Naive thymus-derived CD4-positive, alpha-beta T cell (primary cell): ENCODE results near the gene PID1. TPM values are rescaled to one million over a fixed set of nuclear protein-coding genes. Genes with fewer than 3 reads are reported as not detected.

Experiments
- ATAC-seq: fragments of 150-1000 bp; cut with Tn5 transposase; 2 replicates; pipeline ENCODE4 v1.10.0; 2021; ENCODE audit warnings: mild to moderate bottlenecking, moderate library complexity
- CTCF ChIA-PET: fragments of 350-600 bp; sonication (Branson Sonifier 250); formaldehyde crosslinking; loops from one replicate; lab custom pipeline; 2021; ENCODE audit warnings: antibody characterized with exemption; lab: Charles Lee
- POLR2A ChIA-PET: fragments of 350-600 bp; sonication (Branson Sonifier 250); formaldehyde crosslinking; loops from one replicate; lab custom pipeline; 2021; ENCODE audit warnings: antibody characterized with exemption, inconsistent platforms; lab: Charles Lee
- DNase-seq, 9 donors: peaks; one replicate each; pipeline versions ENCODE4 v3.0.0 to v3.0.0-alpha.2; 2020 to 2022; ENCODE audit warnings: mixed read lengths in 1 of 9
- H3K27ac ChIP-seq: one replicate; pipeline ENCODE4 v1.7.0; 2013; ENCODE audit warnings: mild to moderate bottlenecking, low read depth, low read length, moderate library complexity
- H3K27me3 ChIP-seq, 2 donors: one replicate each; pipeline ENCODE4 v1.7.0; 2013; ENCODE audit warnings: low read length in 2 of 2, mild to moderate bottlenecking in 2 of 2, moderate library complexity in 2 of 2; ENCODE audit not compliant: control insufficient read depth in 2 of 2, insufficient read depth in 2 of 2
- H3K36me3 ChIP-seq, 3 experiments: 1 replicate in 2 of 3; 2 replicates in 1 of 3; pipeline ENCODE4 v1.7.0; 2013; ENCODE audit warnings: low read length in 3 of 3, mild to moderate bottlenecking in 3 of 3, moderate library complexity in 1 of 3; ENCODE audit not compliant: insufficient read depth in 3 of 3, control insufficient read depth in 2 of 3
- H3K4me1 ChIP-seq, 2 donors: one replicate each; pipeline ENCODE4 v1.7.0; 2013; ENCODE audit warnings: low read length in 2 of 2, mild to moderate bottlenecking in 2 of 2, moderate library complexity in 1 of 2; ENCODE audit not compliant: control insufficient read depth in 2 of 2, insufficient read depth in 2 of 2
- H3K4me3 ChIP-seq: 2 replicates; pipeline ENCODE4 v1.7.0; 2013; ENCODE audit warnings: mild to moderate bottlenecking, low read length
- H3K9me3 ChIP-seq, 3 experiments: 1 replicate in 2 of 3; 2 replicates in 1 of 3; pipeline ENCODE4 v1.7.0; 2013; ENCODE audit warnings: low read length in 3 of 3; ENCODE audit not compliant: control insufficient read depth in 2 of 3
- H3K27ac Mint-ChIP-seq, 9 donors: one replicate each; pipeline ENCODE4 v1.8.0; 2020 to 2022; ENCODE audit warnings: mixed read lengths in 9 of 9, mild to moderate bottlenecking in 8 of 9, moderate library complexity in 5 of 9, inconsistent platforms in 2 of 9
- H3K27me3 Mint-ChIP-seq, 5 donors: one replicate each; pipeline ENCODE4 v1.8.0; 2021 to 2022; ENCODE audit warnings: mixed read lengths in 5 of 5, mild to moderate bottlenecking in 1 of 5
- H3K36me3 Mint-ChIP-seq, 5 donors: one replicate each; pipeline ENCODE4 v1.8.0; 2020 to 2022; ENCODE audit warnings: mixed read lengths in 5 of 5, mild to moderate bottlenecking in 3 of 5, inconsistent platforms in 1 of 5
- H3K4me1 Mint-ChIP-seq, 7 donors: one replicate each; pipeline ENCODE4 v1.8.0; 2020 to 2022; ENCODE audit warnings: mixed read lengths in 7 of 7, mild to moderate bottlenecking in 3 of 7, inconsistent platforms in 1 of 7
- H3K4me3 Mint-ChIP-seq, 10 donors: one replicate each; pipeline ENCODE4 v1.8.0; 2020 to 2022; ENCODE audit warnings: mild to moderate bottlenecking in 10 of 10, mixed read lengths in 10 of 10, moderate library complexity in 6 of 10, inconsistent platforms in 2 of 10
- H3K9me3 Mint-ChIP-seq, 11 donors: one replicate each; pipeline ENCODE4 v1.8.0; 2020 to 2022; ENCODE audit warnings: mixed read lengths in 11 of 11, mild to moderate bottlenecking in 4 of 11, inconsistent platforms in 1 of 11, moderate library complexity in 1 of 11
- intact Hi-C, 2 donors: fragments of 100-400 bp; cut with micrococcal nuclease; formaldehyde crosslinking; loops; one replicate each; pipeline ENCODE4 v1.15.1; 2023
- polyA plus RNA-seq, 2 donors: library from polyadenylated mRNA; unstranded; fragments of 300-500 nt; fragmentation: Illumina TruSeq; gene quantifications; one replicate each; pipeline ENCODE4 v1.2.3, GENCODE V29; 2021
- total RNA-seq, 6 experiments: library from RNA in 5 of 6; stranded (reverse) in 5 of 6; gene quantifications; 1 replicate in 5 of 6; 2 replicates in 1 of 6; pipeline ENCODE4 v1.2.3 and lab custom pipeline; 2021 to 2026

Gene PID1
- total and polyA plus RNA-seq, 7 experiments from 2014 or later: 0.07 to 5.3 (median 1.1) TPM; not detected in 2

DNA sequence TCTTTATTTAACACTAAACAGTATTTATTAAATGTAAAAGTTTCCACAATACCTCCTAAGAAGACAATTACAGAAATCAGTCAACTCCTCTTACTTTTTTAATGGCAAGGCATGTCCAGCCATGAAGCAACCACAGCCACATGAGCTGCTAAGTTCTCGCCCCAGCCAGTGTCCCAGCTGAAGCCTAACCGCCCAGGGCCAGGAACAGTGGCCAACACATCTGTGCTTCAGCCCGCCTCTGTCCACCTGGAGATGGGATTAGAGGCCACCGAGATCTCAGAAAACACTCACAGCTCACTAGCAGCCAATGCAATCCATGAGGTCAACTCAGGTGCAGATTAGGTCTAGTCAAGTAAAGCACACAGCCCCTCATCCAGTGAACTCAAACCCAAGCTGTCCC, 40.2 kb downstream of the PID1 start:
- no peaks in the 10 kb centered on the region for H3K4me1 Mint-ChIP-seq
- no peaks in the 10 kb centered on the region for H3K27me3 Mint-ChIP-seq
- H3K4me3 Mint-ChIP-seq: no peak overlapping the region
- CTCF ChIA-PET: no interaction called here
- no peak for ATAC-seq
- H3K27ac ChIP-seq: no peak overlapping the region
- intact Hi-C loops: no loop called here
- no peak overlapping the region for H3K4me3 ChIP-seq
- no peaks in the 10 kb centered on the region for H3K36me3 ChIP-seq
- H3K27ac Mint-ChIP-seq: no peak overlapping the region
- H3K36me3 Mint-ChIP-seq: no peaks in the 10 kb centered on the region
- H3K4me1 ChIP-seq: no peaks in the 10 kb centered on the region
- DNase-seq: no peak
- H3K9me3 Mint-ChIP-seq: peaks cover 0 to 5% (median 0%) of the 10 kb centered on the region in 11 donors
- H3K9me3 ChIP-seq: no peaks in the 10 kb centered on the region
- no peaks in the 10 kb centered on the region for H3K27me3 ChIP-seq
- POLR2A ChIA-PET: no interaction called here

- no peaks in the 10 kb centered on the region for H3K4me1 ChIP-seq
- ChIA-PET POLR2A (no interaction called here), CTCF (no interaction called here)
- DNase-seq (no peak), ATAC-seq (no peak)
- H3K27me3 ChIP-seq: no peaks in the 10 kb centered on the region
- no peaks in the 10 kb centered on the region for H3K36me3 ChIP-seq
- no peak overlapping the region for H3K27ac Mint-ChIP-seq
- no peaks in the 10 kb centered on the region for H3K4me1 Mint-ChIP-seq
- H3K9me3 Mint-ChIP-seq: peaks cover 0 to 5% (median 0%) of the 10 kb centered on the region in 11 donors
- H3K9me3 ChIP-seq: no peaks in the 10 kb centered on the region
- H3K4me3 Mint-ChIP-seq: no peak overlapping the region
- no peaks in the 10 kb centered on the region for H3K36me3 Mint-ChIP-seq
- H3K27me3 Mint-ChIP-seq: no peaks in the 10 kb centered on the region
- no peak overlapping the region for H3K27ac ChIP-seq
- H3K4me3 ChIP-seq: no peak overlapping the region
- intact Hi-C loops: no loop called here
Measured at GRCh38 chr2:229230256-229230655, 40.8 kb downstream of the PID1 start.

GRCh38 chr2:229226382-229226781, 44.7 kb downstream of the PID1 start:
- CTCF ChIA-PET: no interaction called here
- no peak overlapping the region for H3K4me3 Mint-ChIP-seq
- H3K4me1 Mint-ChIP-seq: no peaks in the 10 kb centered on the region
- no peaks in the 10 kb centered on the region for H3K4me1 ChIP-seq
- peaks cover 0 to 8% (median 1%) of the 10 kb centered on the region in 5 donors for H3K27me3 Mint-ChIP-seq
- H3K27ac ChIP-seq: no peak overlapping the region
- H3K27me3 ChIP-seq: no peaks in the 10 kb centered on the region
- intact Hi-C loops: no loop called here
- H3K4me3 ChIP-seq: no peak overlapping the region
- POLR2A ChIA-PET: no interaction called here
- ATAC-seq: no peak
- no peaks in the 10 kb centered on the region for H3K9me3 ChIP-seq
- no peak for DNase-seq
- H3K9me3 Mint-ChIP-seq: peaks cover 0 to 10% (median 5%) of the 10 kb centered on the region in 11 donors
- H3K27ac Mint-ChIP-seq: no peak overlapping the region
- H3K36me3 Mint-ChIP-seq: no peaks in the 10 kb centered on the region
- H3K36me3 ChIP-seq: no peaks in the 10 kb centered on the region

DNA sequence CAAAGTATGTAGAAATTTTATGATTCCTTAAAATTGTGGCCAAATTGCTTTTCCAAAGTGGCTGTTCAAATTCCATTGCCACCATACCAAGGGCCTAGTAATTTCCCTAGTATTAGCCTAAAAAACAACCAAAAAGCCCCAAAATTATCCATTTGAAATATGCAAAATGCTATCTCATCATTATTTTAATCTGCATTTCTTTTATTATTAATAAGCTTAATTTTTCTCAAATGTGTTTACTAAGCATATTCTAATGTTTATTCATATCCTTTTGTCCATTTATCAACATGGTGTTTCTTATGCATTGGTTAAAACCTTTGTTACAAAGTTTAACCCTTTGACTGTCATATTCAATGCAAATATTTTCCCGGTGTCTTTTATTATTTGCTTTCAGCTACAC, 48.0 kb downstream of the PID1 start:
- ChIA-PET CTCF (no interaction called here), POLR2A (no interaction called here)
- no peaks in the 10 kb centered on the region for H3K4me1 ChIP-seq
- DNase-seq: no peak
- Mint-ChIP-seq H3K27me3 (peaks cover 0 to 8% (median 4%) of the 10 kb centered on the region in 5 donors), H3K4me3 (no peak overlapping the region), H3K4me1 (no peaks in the 10 kb centered on the region), H3K27ac (no peak overlapping the region), H3K36me3 (no peaks in the 10 kb centered on the region), H3K9me3 (peaks cover 0 to 18% (median 8%) of the 10 kb centered on the region in 11 donors)
- no peaks in the 10 kb centered on the region for H3K9me3 ChIP-seq
- H3K27ac ChIP-seq: no peak overlapping the region
- H3K4me3 ChIP-seq: no peak overlapping the region
- no peak for ATAC-seq
- no peaks in the 10 kb centered on the region for H3K36me3 ChIP-seq
- H3K27me3 ChIP-seq: no peaks in the 10 kb centered on the region
- intact Hi-C loops: no loop called here

DNA sequence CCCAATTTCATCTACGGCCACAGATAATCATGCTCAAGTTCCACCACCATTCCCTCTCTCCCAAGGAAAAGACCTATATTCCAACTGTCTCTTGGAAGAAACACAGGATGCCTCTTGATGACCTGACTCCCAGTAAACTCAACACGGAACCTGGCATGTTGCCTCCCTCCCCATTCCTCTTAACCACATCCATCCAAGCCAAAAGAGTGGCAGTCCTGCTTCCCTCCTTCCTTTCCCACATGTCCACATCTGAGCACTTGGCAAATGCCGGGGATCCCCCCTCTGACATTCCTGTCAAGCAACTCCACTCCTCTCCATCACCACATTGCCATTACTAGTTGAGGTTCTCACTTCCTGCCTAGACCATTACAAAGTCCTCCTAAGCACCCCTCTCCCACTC, 49.4 kb downstream of the PID1 start:
- DNase-seq (no peak), ATAC-seq (no peak)
- H3K4me1 Mint-ChIP-seq: no peaks in the 10 kb centered on the region
- ChIA-PET POLR2A (no interaction called here), CTCF (no interaction called here)
- Histone ChIP-seq H3K36me3 (no peaks in the 10 kb centered on the region), H3K27me3 (no peaks in the 10 kb centered on the region), H3K27ac (no peak overlapping the region), H3K4me3 (no peak overlapping the region), H3K4me1 (no peaks in the 10 kb centered on the region), H3K9me3 (no peaks in the 10 kb centered on the region)
- H3K27ac Mint-ChIP-seq: no peak overlapping the region
- peaks cover 0 to 22% (median 8%) of the 10 kb centered on the region in 11 donors for H3K9me3 Mint-ChIP-seq
- peaks cover 0 to 8% (median 4%) of the 10 kb centered on the region in 5 donors for H3K27me3 Mint-ChIP-seq
- intact Hi-C loops: no loop called here
- H3K36me3 Mint-ChIP-seq: no peaks in the 10 kb centered on the region
- no peak overlapping the region for H3K4me3 Mint-ChIP-seq

DNA sequence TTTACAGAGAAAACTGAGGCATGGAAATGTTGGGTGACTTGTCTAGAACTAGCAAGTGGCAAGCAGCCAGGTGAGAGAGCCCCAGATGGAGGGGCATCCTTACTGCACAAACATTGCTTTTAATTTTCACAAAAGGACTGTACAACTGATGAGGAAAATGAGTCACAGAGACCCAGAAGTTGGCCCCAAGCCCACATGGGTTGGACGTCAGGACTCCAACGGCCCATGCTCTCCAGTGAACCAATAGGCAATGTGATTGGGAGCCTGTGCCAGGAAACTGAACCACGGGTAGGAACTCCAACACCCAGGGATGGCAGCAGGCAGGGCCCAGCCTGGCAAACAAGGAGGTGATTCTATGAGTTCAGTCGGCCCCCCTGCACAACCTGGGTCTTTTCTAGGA, 50.8 kb downstream of the PID1 start:
- no peak overlapping the region for H3K4me3 ChIP-seq
- no peaks in the 10 kb centered on the region for H3K36me3 Mint-ChIP-seq
- DNase-seq: no peak
- no peaks in the 10 kb centered on the region for H3K36me3 ChIP-seq
- no peak overlapping the region for H3K27ac ChIP-seq
- H3K4me1 ChIP-seq: no peaks in the 10 kb centered on the region
- ATAC-seq: no peak
- intact Hi-C loops: no loop called here
- ChIA-PET POLR2A (no interaction called here), CTCF (no interaction called here)
- H3K4me3 Mint-ChIP-seq: no peak overlapping the region
- peaks cover 0 to 22% (median 7%) of the 10 kb centered on the region in 11 donors for H3K9me3 Mint-ChIP-seq
- H3K9me3 ChIP-seq: no peaks in the 10 kb centered on the region
- H3K27me3 Mint-ChIP-seq: peaks cover 0 to 8% (median 4%) of the 10 kb centered on the region in 5 donors
- H3K27ac Mint-ChIP-seq: no peak overlapping the region
- H3K4me1 Mint-ChIP-seq: no peaks in the 10 kb centered on the region
- H3K27me3 ChIP-seq: no peaks in the 10 kb centered on the region

DNA sequence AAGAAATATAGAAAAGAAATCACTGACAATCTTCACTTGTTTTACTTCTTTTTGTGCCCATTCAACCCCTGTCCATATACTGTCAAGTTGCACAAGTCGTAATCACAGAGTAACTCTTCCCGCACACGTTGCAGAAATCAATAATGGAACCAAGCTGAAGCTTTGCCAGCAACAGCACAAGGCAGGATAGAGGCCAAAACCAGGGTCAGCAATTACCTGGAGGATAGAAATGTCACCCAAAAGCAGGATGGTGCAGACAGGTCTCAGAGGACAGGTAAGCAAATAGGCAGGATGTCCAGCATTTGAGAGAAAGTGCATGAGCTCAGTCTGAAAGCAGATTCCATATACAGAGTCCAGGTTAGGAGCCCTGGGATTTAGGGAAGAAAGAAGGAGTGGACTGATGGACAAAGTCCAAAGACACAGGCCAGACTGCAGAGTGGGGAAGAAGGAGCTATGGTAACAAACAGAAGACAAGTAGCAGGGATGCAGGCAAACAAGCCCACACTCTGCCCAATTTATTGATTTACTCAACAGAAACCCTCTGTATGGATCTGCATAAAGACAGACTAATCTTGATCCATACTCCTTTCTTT, 52.7 kb downstream of the PID1 start:
- H3K27me3 ChIP-seq: no peaks in the 10 kb centered on the region
- Mint-ChIP-seq H3K27me3 (peaks cover 0 to 8% (median 4%) of the 10 kb centered on the region in 5 donors), H3K9me3 (peaks cover 0 to 22% (median 7%) of the 10 kb centered on the region in 11 donors), H3K4me1 (peaks cover 0 to 1% (median 0%) of the 10 kb centered on the region in 7 donors), H3K4me3 (no peak overlapping the region), H3K27ac (no peak overlapping the region), H3K36me3 (no peaks in the 10 kb centered on the region)
- no peak overlapping the region for H3K4me3 ChIP-seq
- CTCF ChIA-PET: no interaction called here
- POLR2A ChIA-PET: no interaction called here
- no peaks in the 10 kb centered on the region for H3K4me1 ChIP-seq
- intact Hi-C loops: no loop called here
- ATAC-seq (no peak), DNase-seq (no peak)
- H3K9me3 ChIP-seq: no peaks in the 10 kb centered on the region
- H3K27ac ChIP-seq: no peak overlapping the region
- H3K36me3 ChIP-seq: no peaks in the 10 kb centered on the region
